GM23338 (cell line): ENCODE results near the gene NHLRC4. TPM values are rescaled to one million over a fixed set of nuclear protein-coding genes. Genes with fewer than 3 reads are reported as not detected.

ENCODE experiments used
- ATAC-seq: fragments of 200-7000 bp; cut with Tn5 transposase; 3 replicates; pipeline ENCODE4 v1.9.1; 2020
- DNase-seq: peaks from one replicate; pipeline ENCODE4 v3.0.0-alpha.2; 2015; ENCODE audit warnings: low spot score
- H2AFZ ChIP-seq: fragments of 200-600 bp; sonication (generic); 2 replicates; pipeline ENCODE4 v1.8.0; 2016; ENCODE audit warnings: antibody characterized with exemption, mild to moderate bottlenecking, moderate library complexity
- H3F3A ChIP-seq: fragments of 200-600 bp; sonication (generic); replicated peaks from 2 replicates; pipeline ENCODE4 v1.8.0; 2017; ENCODE audit warnings: antibody characterized with exemption, mixed run types, low read depth
- H3K27ac ChIP-seq: fragments of 200-600 bp; sonication (generic); 2 replicates; pipeline ENCODE4 v1.6.1; 2016; ENCODE audit warnings: low read depth
- H3K27me3 ChIP-seq: fragments of 200-600 bp; sonication (generic); 2 replicates; pipeline ENCODE4 v1.8.0; 2016; ENCODE audit warnings: mild to moderate bottlenecking, mixed run types, moderate library complexity; ENCODE audit not compliant: insufficient read depth
- H3K36me3 ChIP-seq: fragments of 200-600 bp; sonication (generic); 2 replicates; pipeline ENCODE4 v1.8.0; 2016; ENCODE audit warnings: mild to moderate bottlenecking; ENCODE audit not compliant: insufficient read depth
- H3K4me1 ChIP-seq: fragments of 200-600 bp; sonication (generic); 2 replicates; pipeline ENCODE4 v1.8.0; 2016; ENCODE audit warnings: mild to moderate bottlenecking, moderate library complexity; ENCODE audit not compliant: insufficient read depth
- H3K4me2 ChIP-seq: fragments of 200-600 bp; sonication (generic); 2 replicates; pipeline ENCODE4 v1.7.1; 2017; ENCODE audit warnings: mixed run types
- H3K4me3 ChIP-seq: fragments of 200-600 bp; sonication (generic); 2 replicates; pipeline ENCODE4 v1.6.1; 2016; ENCODE audit warnings: mixed run types
- H3K79me2 ChIP-seq: fragments of 200-600 bp; sonication (generic); replicated peaks from 2 replicates; pipeline ENCODE4 v1.8.0; 2017; ENCODE audit warnings: mild to moderate bottlenecking; ENCODE audit not compliant: insufficient read depth
- H3K9me2 ChIP-seq: fragments of 200-600 bp; sonication (generic); 2 replicates; pipeline ENCODE4 v1.8.0; 2017; ENCODE audit not compliant: insufficient read depth
- H4K20me1 ChIP-seq: fragments of 200-600 bp; sonication (generic); replicated peaks from 2 replicates; pipeline ENCODE4 v1.8.0; 2017; ENCODE audit warnings: mild to moderate bottlenecking; ENCODE audit not compliant: insufficient read depth
- H3K27ac Mint-ChIP-seq: 2 replicates; pipeline ENCODE4 v1.8.0; 2020; ENCODE audit warnings: inconsistent platforms, mild to moderate bottlenecking, moderate library complexity, mixed read lengths
- H3K27me3 Mint-ChIP-seq: 3 replicates; pipeline ENCODE4 v1.8.0; 2022; ENCODE audit warnings: low read depth, mild to moderate bottlenecking, moderate library complexity, mixed read lengths, inconsistent platforms; ENCODE audit not compliant: insufficient read depth, poor library complexity
- H3K36me3 Mint-ChIP-seq: 3 replicates; pipeline ENCODE4 v1.8.0; 2021; ENCODE audit warnings: low read depth, mild to moderate bottlenecking, inconsistent platforms, moderate library complexity, mixed read lengths
- H3K4me1 Mint-ChIP-seq: 3 replicates; pipeline ENCODE4 v1.8.0; 2020; ENCODE audit warnings: mild to moderate bottlenecking, inconsistent platforms, mixed read lengths
- H3K4me3 Mint-ChIP-seq: 3 replicates; pipeline ENCODE4 v1.8.0; 2021; ENCODE audit warnings: moderate library complexity, mild to moderate bottlenecking, inconsistent platforms, mixed read lengths
- H3K9me3 Mint-ChIP-seq: 3 replicates; pipeline ENCODE4 v1.8.0; 2020; ENCODE audit warnings: moderate library complexity, mild to moderate bottlenecking, inconsistent platforms, mixed read lengths
- CREB1 ChIP-seq: fragments of 250-450 bp; sonication (Bioruptor Pico); IDR thresholded peaks from 2 replicates; pipeline ENCODE4 v1.5.0; 2020; ENCODE audit warnings: low read depth, mild to moderate bottlenecking, moderate library complexity
- EZH2 ChIP-seq: fragments of 200-600 bp; sonication (generic); IDR thresholded peaks from one replicate; pipeline ENCODE4 v1.8.0; 2017; ENCODE audit warnings: antibody characterized with exemption, mild to moderate bottlenecking, low read depth; ENCODE audit not compliant: unreplicated experiment
- EZH2phosphoT487 ChIP-seq: fragments of 200-600 bp; sonication (generic); IDR thresholded peaks from one replicate; pipeline ENCODE4 v1.8.1; 2018; ENCODE audit warnings: antibody characterized with exemption; ENCODE audit not compliant: unreplicated experiment
- JUNB ChIP-seq: IDR thresholded peaks from one replicate; pipeline ENCODE4 v1.6.1; 2016; ENCODE audit warnings: antibody characterized with exemption; ENCODE audit not compliant: unreplicated experiment
- NANOG ChIP-seq: IDR thresholded peaks from 2 replicates; pipeline ENCODE4 v1.6.1; 2016; ENCODE audit warnings: antibody characterized with exemption, borderline replicate concordance
- STAT1 ChIP-seq: IDR thresholded peaks from one replicate; pipeline ENCODE4 v1.6.1; 2016; ENCODE audit warnings: antibody characterized with exemption; ENCODE audit not compliant: unreplicated experiment
- ZNF114 ChIP-seq: fragments of 250-450 bp; sonication (Bioruptor Pico); IDR thresholded peaks from 2 replicates; pipeline ENCODE4 v1.5.0; 2020; ENCODE audit warnings: mild to moderate bottlenecking, moderate library complexity
- ZNF331 ChIP-seq: fragments of 250-450 bp; sonication (Bioruptor Pico); IDR thresholded peaks from 2 replicates; pipeline ENCODE4 v1.5.0; 2020; ENCODE audit warnings: low read depth, mild to moderate bottlenecking, moderate library complexity
- polyA plus RNA-seq: library from polyadenylated mRNA; unstranded; fragments of >200 nt; fragmentation: Nextera tagmentation; extraction: Ambion mirVana; gene quantifications from 2 replicates; pipeline ENCODE4 v1.2.1, GENCODE V29; 2016
- total RNA-seq: library from RNA; depleted of rRNA; stranded (reverse); fragments of >200 nt; shearing (Covaris generic); gene quantifications from 2 replicates; pipeline ENCODE4 v1.2.3, GENCODE V29; 2014
- TF ChIP-seq, protein P1 (sequence below): IDR thresholded peaks from one replicate; pipeline ENCODE4 v1.6.1; 2018; ENCODE audit warnings: antibody characterized with exemption; ENCODE audit not compliant: unreplicated experiment
- TF ChIP-seq, protein P2 (sequence below): fragments of 250-450 bp; sonication (Bioruptor Pico); IDR thresholded peaks from 2 replicates; pipeline ENCODE4 v1.5.0; 2020; ENCODE audit warnings: mild to moderate bottlenecking, moderate library complexity

Gene NHLRC4
- total and polyA plus RNA-seq, 2 experiments from 2014 or later, result 0.47 to 0.80 TPM

DNA sequence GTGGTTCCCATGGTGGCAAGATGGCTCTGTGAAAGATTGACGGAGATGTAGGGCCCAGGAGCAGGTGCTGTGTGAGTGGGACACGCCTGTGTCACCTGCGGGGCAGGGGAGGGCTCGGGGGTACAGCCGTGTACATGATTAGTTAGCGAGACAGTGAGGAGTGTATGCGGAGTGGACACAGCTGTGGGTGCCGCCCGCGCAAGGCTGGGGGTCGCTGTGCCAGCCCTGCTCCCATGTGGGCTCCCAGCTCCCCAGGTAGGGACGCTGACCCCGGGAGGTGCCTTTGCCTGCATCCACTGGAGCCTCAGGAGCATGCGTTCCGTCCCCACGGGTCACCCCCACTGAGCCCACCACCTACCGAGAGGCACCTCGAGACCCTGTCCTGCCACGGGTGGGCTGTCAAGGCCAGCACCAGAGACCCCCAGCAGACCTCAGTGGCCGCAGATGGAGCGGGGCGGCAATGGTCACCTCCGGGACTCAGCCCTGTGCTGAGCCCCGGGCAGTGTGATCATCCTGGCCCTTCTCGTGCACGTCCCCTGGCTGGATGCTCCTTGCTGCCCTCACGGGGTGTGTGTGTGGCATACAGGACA is 31.9 kb upstream of the NHLRC4 start:
- Mint-ChIP-seq H3K36me3 (peaks cover 6% of the 10 kb centered on the region), H3K9me3 (no peaks in the 10 kb centered on the region), H3K27ac (no peak overlapping the region), H3K4me1 (no peaks in the 10 kb centered on the region; the same call in 2 of the 3 replicates), H3K4me3 (no peak overlapping the region), H3K27me3 (no peaks in the 10 kb centered on the region)
- Histone ChIP-seq H3K79me2 (peaks cover 66% of the 10 kb centered on the region), H3K4me1 (no peaks in the 10 kb centered on the region), H2AFZ (no peak overlapping the region), H3K27me3 (no peaks in the 10 kb centered on the region), H3K36me3 (no peaks in the 10 kb centered on the region), H4K20me1 (peaks cover 34% of the 10 kb centered on the region), H3K9me2 (no peaks in the 10 kb centered on the region), H3K27ac (no peak overlapping the region), H3K4me3 (no peak overlapping the region), H3F3A (0 out of 2 replicates have a peak, but pooled peaks cover under 1% of the 10 kb centered on the region), H3K4me2 (no peak overlapping the region)
- DNase-seq (no peak), ATAC-seq (no peak)
- TF ChIP-seq EZH2 (no peak), ZNF114 (no peak), CREB1 (no peak), EZH2phosphoT487 (no peak), STAT1 (no peak), NANOG (no peak), ZNF331 (no peak), JUNB (no peak)
- TF ChIP-seq, protein P1, sequence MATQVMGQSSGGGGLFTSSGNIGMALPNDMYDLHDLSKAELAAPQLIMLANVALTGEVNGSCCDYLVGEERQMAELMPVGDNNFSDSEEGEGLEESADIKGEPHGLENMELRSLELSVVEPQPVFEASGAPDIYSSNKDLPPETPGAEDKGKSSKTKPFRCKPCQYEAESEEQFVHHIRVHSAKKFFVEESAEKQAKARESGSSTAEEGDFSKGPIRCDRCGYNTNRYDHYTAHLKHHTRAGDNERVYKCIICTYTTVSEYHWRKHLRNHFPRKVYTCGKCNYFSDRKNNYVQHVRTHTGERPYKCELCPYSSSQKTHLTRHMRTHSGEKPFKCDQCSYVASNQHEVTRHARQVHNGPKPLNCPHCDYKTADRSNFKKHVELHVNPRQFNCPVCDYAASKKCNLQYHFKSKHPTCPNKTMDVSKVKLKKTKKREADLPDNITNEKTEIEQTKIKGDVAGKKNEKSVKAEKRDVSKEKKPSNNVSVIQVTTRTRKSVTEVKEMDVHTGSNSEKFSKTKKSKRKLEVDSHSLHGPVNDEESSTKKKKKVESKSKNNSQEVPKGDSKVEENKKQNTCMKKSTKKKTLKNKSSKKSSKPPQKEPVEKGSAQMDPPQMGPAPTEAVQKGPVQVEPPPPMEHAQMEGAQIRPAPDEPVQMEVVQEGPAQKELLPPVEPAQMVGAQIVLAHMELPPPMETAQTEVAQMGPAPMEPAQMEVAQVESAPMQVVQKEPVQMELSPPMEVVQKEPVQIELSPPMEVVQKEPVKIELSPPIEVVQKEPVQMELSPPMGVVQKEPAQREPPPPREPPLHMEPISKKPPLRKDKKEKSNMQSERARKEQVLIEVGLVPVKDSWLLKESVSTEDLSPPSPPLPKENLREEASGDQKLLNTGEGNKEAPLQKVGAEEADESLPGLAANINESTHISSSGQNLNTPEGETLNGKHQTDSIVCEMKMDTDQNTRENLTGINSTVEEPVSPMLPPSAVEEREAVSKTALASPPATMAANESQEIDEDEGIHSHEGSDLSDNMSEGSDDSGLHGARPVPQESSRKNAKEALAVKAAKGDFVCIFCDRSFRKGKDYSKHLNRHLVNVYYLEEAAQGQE, result no peak
- TF ChIP-seq, protein P2, sequence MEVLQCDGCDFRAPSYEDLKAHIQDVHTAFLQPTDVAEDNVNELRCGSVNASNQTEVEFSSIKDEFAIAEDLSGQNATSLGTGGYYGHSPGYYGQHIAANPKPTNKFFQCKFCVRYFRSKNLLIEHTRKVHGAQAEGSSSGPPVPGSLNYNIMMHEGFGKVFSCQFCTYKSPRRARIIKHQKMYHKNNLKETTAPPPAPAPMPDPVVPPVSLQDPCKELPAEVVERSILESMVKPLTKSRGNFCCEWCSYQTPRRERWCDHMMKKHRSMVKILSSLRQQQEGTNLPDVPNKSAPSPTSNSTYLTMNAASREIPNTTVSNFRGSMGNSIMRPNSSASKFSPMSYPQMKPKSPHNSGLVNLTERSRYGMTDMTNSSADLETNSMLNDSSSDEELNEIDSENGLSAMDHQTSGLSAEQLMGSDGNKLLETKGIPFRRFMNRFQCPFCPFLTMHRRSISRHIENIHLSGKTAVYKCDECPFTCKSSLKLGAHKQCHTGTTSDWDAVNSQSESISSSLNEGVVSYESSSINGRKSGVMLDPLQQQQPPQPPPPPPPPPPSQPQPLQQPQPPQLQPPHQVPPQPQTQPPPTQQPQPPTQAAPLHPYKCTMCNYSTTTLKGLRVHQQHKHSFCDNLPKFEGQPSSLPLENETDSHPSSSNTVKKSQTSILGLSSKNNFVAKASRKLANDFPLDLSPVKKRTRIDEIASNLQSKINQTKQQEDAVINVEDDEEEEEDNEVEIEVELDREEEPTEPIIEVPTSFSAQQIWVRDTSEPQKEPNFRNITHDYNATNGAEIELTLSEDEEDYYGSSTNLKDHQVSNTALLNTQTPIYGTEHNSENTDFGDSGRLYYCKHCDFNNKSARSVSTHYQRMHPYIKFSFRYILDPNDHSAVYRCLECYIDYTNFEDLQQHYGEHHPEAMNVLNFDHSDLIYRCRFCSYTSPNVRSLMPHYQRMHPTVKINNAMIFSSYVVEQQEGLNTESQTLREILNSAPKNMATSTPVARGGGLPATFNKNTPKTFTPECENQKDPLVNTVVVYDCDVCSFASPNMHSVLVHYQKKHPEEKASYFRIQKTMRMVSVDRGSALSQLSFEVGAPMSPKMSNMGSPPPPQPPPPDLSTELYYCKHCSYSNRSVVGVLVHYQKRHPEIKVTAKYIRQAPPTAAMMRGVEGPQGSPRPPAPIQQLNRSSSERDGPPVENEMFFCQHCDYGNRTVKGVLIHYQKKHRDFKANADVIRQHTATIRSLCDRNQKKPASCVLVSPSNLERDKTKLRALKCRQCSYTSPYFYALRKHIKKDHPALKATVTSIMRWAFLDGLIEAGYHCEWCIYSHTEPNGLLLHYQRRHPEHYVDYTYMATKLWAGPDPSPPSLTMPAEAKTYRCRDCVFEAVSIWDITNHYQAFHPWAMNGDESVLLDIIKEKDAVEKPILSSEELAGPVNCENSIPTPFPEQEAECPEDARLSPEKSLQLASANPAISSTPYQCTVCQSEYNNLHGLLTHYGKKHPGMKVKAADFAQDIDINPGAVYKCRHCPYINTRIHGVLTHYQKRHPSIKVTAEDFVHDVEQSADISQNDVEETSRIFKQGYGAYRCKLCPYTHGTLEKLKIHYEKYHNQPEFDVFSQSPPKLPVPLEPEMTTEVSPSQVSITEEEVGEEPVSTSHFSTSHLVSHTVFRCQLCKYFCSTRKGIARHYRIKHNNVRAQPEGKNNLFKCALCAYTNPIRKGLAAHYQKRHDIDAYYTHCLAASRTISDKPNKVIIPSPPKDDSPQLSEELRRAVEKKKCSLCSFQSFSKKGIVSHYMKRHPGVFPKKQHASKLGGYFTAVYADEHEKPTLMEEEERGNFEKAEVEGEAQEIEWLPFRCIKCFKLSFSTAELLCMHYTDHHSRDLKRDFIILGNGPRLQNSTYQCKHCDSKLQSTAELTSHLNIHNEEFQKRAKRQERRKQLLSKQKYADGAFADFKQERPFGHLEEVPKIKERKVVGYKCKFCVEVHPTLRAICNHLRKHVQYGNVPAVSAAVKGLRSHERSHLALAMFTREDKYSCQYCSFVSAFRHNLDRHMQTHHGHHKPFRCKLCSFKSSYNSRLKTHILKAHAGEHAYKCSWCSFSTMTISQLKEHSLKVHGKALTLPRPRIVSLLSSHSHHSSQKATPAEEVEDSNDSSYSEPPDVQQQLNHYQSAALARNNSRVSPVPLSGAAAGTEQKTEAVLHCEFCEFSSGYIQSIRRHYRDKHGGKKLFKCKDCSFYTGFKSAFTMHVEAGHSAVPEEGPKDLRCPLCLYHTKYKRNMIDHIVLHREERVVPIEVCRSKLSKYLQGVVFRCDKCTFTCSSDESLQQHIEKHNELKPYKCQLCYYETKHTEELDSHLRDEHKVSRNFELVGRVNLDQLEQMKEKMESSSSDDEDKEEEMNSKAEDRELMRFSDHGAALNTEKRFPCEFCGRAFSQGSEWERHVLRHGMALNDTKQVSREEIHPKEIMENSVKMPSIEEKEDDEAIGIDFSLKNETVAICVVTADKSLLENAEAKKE, result no peak
